ENCODE data around the gene TRIM65.
A peak's percentile ranks its signal among the peaks of the same experiment; 100 is the strongest.

TRIM65 gene

GRCh38 chr17:75896415-75897159 lies at the start of gene TRIM65:
TSS of gene TRIM65 (minus strand) at chr17:75896951. CDS start at chr17:75896937, 14 bp downstream.
- peak; percentile 54 to 73 (median 64) for DNase-seq (ENCODE audit: low read depth in 2 of 3, low spot score in 1 of 3)

GRCh38 chr17:75945211-75945610 lies 48.5 kb upstream of the TRIM65 start:
- no peak for DNase-seq (ENCODE audit: low read depth in 2 of 3, low spot score in 1 of 3)

GRCh38 chr17:75943491-75943890 lies 46.7 kb upstream of the TRIM65 start:
- no peak for DNase-seq (ENCODE audit: low read depth in 2 of 3, low spot score in 1 of 3)

GRCh38 chr17:75942473-75942872 lies 45.7 kb upstream of the TRIM65 start:
- DNase-seq (ENCODE audit: low read depth in 2 of 3, low spot score in 1 of 3), result no peak

- no peak for DNase-seq (ENCODE audit: low read depth in 2 of 3, low spot score in 1 of 3)
These were observed 44.7 kb upstream of the TRIM65 start for GRCh38 chr17:75941442-75941819.

- peak; percentile 76 to 90 (median 83) for DNase-seq (ENCODE audit: low read depth in 2 of 3, low spot score in 1 of 3)
These were observed 44.1 kb upstream of the TRIM65 start, which contains the start of gene FBF1 for GRCh38 chr17:75940727-75941441. TSS of gene FBF1 (minus strand) at chr17:75941042. CDS start at chr17:75938149, 2,893 bp downstream.

- DNase-seq (ENCODE audit: low read depth in 2 of 3, low spot score in 1 of 3), result no peak
These were observed 40.9 kb upstream of the TRIM65 start for GRCh38 chr17:75937652-75938051.

GRCh38 chr17:75933808-75934207 lies 37.1 kb upstream of the TRIM65 start:
- DNase-seq (ENCODE audit: low read depth in 2 of 3, low spot score in 1 of 3), result no peak

- no peak for DNase-seq (ENCODE audit: low read depth in 2 of 3, low spot score in 1 of 3)
These were observed 36.1 kb upstream of the TRIM65 start for GRCh38 chr17:75932852-75933251.

GRCh38 chr17:75931062-75931461 lies 34.3 kb upstream of the TRIM65 start:
- DNase-seq (ENCODE audit: low read depth in 2 of 3, low spot score in 1 of 3), result no peak

GRCh38 chr17:75927286-75927922 lies 30.7 kb upstream of the TRIM65 start:
- peak in 1 of 3 donors; percentile 10 for DNase-seq (ENCODE audit: low read depth in 2 of 3, low spot score in 1 of 3)

- DNase-seq (ENCODE audit: low read depth in 2 of 3, low spot score in 1 of 3), result no peak
These were observed 29.7 kb upstream of the TRIM65 start for GRCh38 chr17:75926456-75926855.

GRCh38 chr17:75925912-75926311 lies 29.2 kb upstream of the TRIM65 start:
- DNase-seq (ENCODE audit: low read depth in 2 of 3, low spot score in 1 of 3), result no peak

GRCh38 chr17:75925103-75925502 lies 28.4 kb upstream of the TRIM65 start:
- no peak for DNase-seq (ENCODE audit: low read depth in 2 of 3, low spot score in 1 of 3)

GRCh38 chr17:75922963-75923874 lies 26.5 kb upstream of the TRIM65 start:
- no peak for DNase-seq (ENCODE audit: low read depth in 2 of 3, low spot score in 1 of 3)

GRCh38 chr17:75922173-75922961 lies 25.6 kb upstream of the TRIM65 start:
- no peak for DNase-seq (ENCODE audit: low read depth in 2 of 3, low spot score in 1 of 3)

GRCh38 chr17:75921596-75921995 lies 24.8 kb upstream of the TRIM65 start:
- no peak for DNase-seq (ENCODE audit: low read depth in 2 of 3, low spot score in 1 of 3)

- no peak for DNase-seq (ENCODE audit: low read depth in 2 of 3, low spot score in 1 of 3)
These were observed 23.4 kb upstream of the TRIM65 start for GRCh38 chr17:75920045-75920560.

- DNase-seq (ENCODE audit: low read depth in 2 of 3, low spot score in 1 of 3), result no peak
These were observed 22.9 kb upstream of the TRIM65 start for GRCh38 chr17:75919611-75920010.

- DNase-seq (ENCODE audit: low read depth in 2 of 3, low spot score in 1 of 3), result no peak
These were observed 21.2 kb upstream of the TRIM65 start for GRCh38 chr17:75917917-75918445.
